ENCODE data around the gene LRRN3.

LRRN3 gene

GRCh38 chr7:111076205-111076604, 14.7 kb upstream of the LRRN3 start:
- intact Hi-C loops (cut with DNase I): no loop called here
- no peak for DNase-seq

GRCh38 chr7:111077001-111077400, 13.9 kb upstream of the LRRN3 start:
- DNase-seq: no peak
- intact Hi-C loops (cut with DNase I): no loop called here

- DNase-seq: no peak
- intact Hi-C loops (cut with DNase I): no loop called here
These were observed 10.3 kb upstream of the LRRN3 start for GRCh38 chr7:111080495-111081105.

- intact Hi-C loops (cut with DNase I): no loop called here
- no peak for DNase-seq
These were observed 9.2 kb upstream of the LRRN3 start for GRCh38 chr7:111081546-111082267.

GRCh38 chr7:111082351-111082750, 8.6 kb upstream of the LRRN3 start:
- no peak for DNase-seq
- intact Hi-C loops (cut with DNase I): no loop called here

GRCh38 chr7:111083413-111083812, 7.5 kb upstream of the LRRN3 start:
- intact Hi-C loops (cut with DNase I): no loop called here
- DNase-seq: no peak

GRCh38 chr7:111085356-111085755, 5.6 kb upstream of the LRRN3 start:
- no peak for DNase-seq
- intact Hi-C loops (cut with DNase I): loop anchor here (5.0 kb wide), 1 partner anchor 652 kb away; no protein-coding TSS in a partner anchor

- no peak for DNase-seq
- intact Hi-C loops (cut with DNase I): loop anchor here (5.0 kb wide), 1 partner anchor 651 kb away; no protein-coding TSS in a partner anchor
These were observed 4.4 kb upstream of the LRRN3 start for GRCh38 chr7:111086532-111086931.

- DNase-seq: no peak
- intact Hi-C loops (cut with DNase I): loop anchor here (5.0 kb wide), 1 partner anchor 649 kb away; no protein-coding TSS in a partner anchor
These were observed 2.6 kb upstream of the LRRN3 start for GRCh38 chr7:111088328-111088727.

- intact Hi-C loops (cut with DNase I): loop anchor here (2.0 to 5.0 kb wide), 2 partner anchors 397 to 647 kb away; no protein-coding TSS in a partner anchor
- DNase-seq: no peak
These were observed 1.0 kb upstream of the LRRN3 start for GRCh38 chr7:111089822-111090426.

GRCh38 chr7:111091593-111092358, 849 bp downstream of the LRRN3 start:
- intact Hi-C loops (cut with DNase I): loop anchor here (2.0 kb wide), 1 partner anchor 395 kb away; no protein-coding TSS in a partner anchor
- no peak for DNase-seq

- DNase-seq: no peak
- intact Hi-C loops (cut with DNase I): no loop called here
These were observed 1.7 kb downstream of the LRRN3 start for GRCh38 chr7:111092406-111093236.

- DNase-seq: no peak
- intact Hi-C loops (cut with DNase I): no loop called here
These were observed 2.6 kb downstream of the LRRN3 start for GRCh38 chr7:111093496-111093895.

- DNase-seq: no peak
These were observed 3.5 kb downstream of the LRRN3 start for GRCh38 chr7:111094419-111094818.

GRCh38 chr7:111096997-111097396, 6.1 kb downstream of the LRRN3 start:
- intact Hi-C loops (cut with DNase I): no loop called here
- DNase-seq: no peak

More at GRCh38 chr7:111094419-111094818, 3.5 kb downstream of the LRRN3 start:
- intact Hi-C loops (cut with DNase I): no loop called here

GRCh38 chr7:111098011-111098925, 7.3 kb downstream of the LRRN3 start:
- peak in 6 of 10 donors; percentile 25 to 86 (median 46) for DNase-seq
- intact Hi-C loops (cut with DNase I): no loop called here

- intact Hi-C loops (cut with DNase I): no loop called here
- DNase-seq: no peak
These were observed 8.0 kb downstream of the LRRN3 start for GRCh38 chr7:111098926-111099250.

- intact Hi-C loops (cut with DNase I): no loop called here
- no peak for DNase-seq
These were observed 11.1 kb downstream of the LRRN3 start for GRCh38 chr7:111101856-111102646.
